ENCODE results near the gene CYFIP2.
"Not testable (repeated sequence)": the region's sequence is repeated elsewhere in the genome, so short reads cannot be mapped to it uniquely, and the experiment has no call there.

The CYFIP2 gene

GRCh38 chr5:157390551-157391297 is 124.8 kb downstream of the CYFIP2 start:
- DNase-seq (ENCODE audit: low spot score), result peak; percentile 86

DNA sequence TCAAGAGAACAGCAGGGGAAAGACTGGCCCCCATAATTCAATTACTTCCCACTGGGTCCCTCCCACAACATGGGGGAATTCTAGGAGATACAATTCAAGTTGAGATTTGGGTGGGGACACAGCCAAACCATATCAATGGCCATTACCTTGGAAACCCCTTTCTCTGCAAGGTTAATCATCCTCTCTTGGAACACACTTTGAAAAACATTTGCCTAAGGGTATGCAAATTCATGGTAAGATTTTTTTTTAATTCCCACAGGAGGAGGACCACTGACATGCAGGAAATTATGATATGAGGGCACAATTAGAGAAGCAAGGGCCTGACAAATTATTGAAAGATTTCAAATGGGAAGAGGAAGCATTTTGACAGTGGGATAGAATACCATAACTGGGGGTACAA is 132.4 kb downstream of the CYFIP2 start:
- no peak for DNase-seq (ENCODE audit: low spot score)

GRCh38 chr5:157400741-157401495 is 135.0 kb downstream of the CYFIP2 start:
- DNase-seq (ENCODE audit: low spot score), result no peak

GRCh38 chr5:157415838-157416237 is 149.9 kb downstream of the CYFIP2 start:
- DNase-seq (ENCODE audit: low spot score), result no peak

DNA sequence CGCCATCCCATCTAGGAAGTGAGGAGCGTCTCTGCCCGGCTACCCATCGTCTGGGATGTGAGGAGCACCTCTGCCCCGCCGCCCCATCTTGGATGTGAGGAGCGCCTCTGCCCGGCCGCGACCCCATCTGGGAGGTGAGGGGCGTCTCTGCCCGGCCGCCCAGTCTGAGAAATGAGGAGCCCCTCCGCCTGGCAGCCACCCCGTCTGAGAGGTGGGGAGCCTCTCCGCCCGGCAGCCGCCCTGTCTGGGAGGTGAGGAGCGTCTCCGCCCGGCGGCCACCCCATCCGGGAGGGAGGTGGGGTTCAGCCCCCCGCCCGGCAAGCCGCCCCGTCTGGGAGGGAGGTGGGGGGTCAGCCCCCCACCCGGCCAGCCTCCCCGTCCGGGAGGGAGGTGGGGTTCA is 153.6 kb downstream of the CYFIP2 start:
- not testable (repeated sequence) for DNase-seq (ENCODE audit: low spot score)

DNA sequence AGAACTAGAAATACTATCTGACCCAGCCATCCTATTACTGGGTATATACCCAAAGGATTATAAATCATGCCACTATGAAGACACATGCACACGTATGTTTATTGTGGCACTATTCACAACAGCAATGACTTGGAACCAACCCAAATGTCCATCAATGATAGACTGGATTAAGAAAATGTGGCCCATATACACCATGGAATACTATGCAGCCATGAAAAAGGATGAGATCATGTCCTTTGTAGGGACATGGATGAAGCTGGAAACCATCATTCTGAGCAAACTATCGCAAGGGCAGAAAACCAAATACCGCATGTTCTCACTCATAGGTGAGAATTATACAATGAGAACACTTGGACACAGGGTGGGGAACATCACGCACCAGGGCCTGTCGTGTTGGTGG is 164.0 kb downstream of the CYFIP2 start:
- DNase-seq (ENCODE audit: low spot score), result not testable (repeated sequence)

DNA sequence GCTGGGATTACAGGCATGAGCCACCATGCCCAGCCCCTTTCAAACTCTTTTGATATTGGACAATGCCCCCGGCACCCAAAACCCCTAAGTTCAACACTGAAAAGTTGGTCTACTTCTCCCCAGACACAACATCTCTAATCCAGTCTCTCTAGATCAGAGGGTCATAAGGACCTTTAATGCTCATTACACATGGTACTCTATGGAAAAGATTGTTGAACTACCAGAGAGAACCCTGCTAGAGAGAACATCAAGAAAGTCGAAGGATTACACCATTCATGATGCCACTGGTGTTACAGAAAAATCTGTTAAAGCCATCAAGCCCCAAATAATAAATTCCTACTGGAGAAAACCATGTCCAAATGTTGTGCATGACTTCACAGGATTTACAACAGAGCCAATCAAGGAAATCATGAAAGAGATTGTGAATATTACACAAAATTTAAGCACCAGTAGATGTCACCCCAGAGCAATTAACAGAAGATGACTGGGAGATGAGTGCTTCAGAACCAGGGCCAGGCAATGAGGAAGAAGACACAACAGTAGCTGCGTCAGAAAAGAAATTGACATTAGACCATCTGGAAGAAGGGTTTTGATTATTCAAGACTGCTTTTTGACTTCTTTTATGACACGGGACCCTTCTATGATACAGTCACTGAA is 165.7 kb downstream of the CYFIP2 start:
- DNase-seq (ENCODE audit: low spot score), result peak; percentile 68

DNA sequence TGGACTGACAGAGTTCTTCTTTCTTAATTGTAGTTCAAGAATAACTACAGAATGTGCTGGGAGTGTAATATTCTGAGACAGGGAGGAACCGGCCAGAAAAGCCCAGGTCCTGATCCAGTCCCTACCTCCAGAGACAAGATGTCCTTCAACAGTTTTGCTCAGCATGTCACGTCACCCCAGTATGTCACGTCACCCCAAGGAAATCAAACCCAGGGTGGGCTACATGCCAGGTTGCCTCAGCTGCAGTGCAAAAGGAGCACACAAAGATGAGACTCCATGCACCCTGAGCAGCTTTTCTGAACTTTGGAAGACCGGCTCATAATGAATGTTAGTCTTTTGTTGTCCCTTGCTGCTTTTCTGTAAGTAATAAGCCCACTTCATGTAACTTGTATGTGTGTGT is 168.2 kb downstream of the CYFIP2 start:
- no peak for DNase-seq (ENCODE audit: low spot score)

DNA sequence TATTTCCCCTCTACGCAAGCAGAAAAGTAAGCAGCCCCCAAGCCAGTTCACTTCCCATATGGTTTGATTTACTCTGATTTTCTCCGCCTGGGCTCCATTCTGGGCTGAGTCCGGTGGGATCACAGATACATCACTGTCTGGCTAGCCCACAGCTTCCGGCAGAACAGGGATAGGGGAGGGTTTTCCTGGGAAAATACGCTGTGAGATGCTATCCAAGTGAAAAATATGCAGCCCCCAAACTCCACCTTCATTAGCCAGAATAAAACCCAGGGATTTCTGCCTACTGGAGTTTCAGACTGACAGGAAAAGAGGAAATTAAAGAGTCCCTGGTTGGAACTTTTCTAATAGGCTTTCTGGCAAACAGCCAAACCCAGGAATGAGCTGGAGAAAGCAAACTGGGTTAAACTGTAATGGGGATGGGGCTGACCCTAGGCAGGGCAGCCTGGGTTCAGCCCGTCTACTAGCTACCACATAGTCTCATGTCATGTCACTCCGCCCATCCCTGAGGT is 177.2 kb downstream of the CYFIP2 start:
- DNase-seq (ENCODE audit: low spot score), result peak; percentile 13

DNA sequence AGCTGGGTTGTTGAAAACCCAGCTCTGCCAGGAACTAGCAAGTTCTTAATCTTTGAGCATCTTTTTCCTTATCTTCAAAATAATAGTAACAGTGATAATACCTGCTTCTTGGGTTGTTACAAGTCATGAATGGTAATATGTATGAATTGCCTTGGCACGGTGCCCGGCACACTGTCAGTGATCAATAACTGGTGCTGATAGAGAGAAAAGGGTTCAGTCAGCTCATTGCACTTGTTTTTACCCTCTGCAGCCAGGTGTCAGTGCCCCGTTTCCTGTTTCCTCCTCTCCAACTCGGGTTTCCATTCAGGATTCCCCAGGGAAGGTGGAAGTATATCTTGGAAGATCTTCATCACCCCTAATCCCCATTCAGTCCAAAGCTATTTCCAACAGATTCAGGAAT is 178.3 kb downstream of the CYFIP2 start:
- DNase-seq (ENCODE audit: low spot score), result no peak

Measured in AG20443 (cell line).